Erythroblast (primary cell): ENCODE measurements around the gene LDLRAD4.

Experiments used
- GATA1 ChIP-seq: IDR thresholded peaks from 2 replicates; pipeline ENCODE4 v1.6.1; 2011; ENCODE audit warnings: low read depth, mild to moderate bottlenecking, control low read depth, low read length, moderate library complexity
- POLR2A ChIP-seq: IDR thresholded peaks from 2 replicates; pipeline ENCODE4 v1.6.1; 2011; ENCODE audit warnings: mild to moderate bottlenecking, low read length

DNA sequence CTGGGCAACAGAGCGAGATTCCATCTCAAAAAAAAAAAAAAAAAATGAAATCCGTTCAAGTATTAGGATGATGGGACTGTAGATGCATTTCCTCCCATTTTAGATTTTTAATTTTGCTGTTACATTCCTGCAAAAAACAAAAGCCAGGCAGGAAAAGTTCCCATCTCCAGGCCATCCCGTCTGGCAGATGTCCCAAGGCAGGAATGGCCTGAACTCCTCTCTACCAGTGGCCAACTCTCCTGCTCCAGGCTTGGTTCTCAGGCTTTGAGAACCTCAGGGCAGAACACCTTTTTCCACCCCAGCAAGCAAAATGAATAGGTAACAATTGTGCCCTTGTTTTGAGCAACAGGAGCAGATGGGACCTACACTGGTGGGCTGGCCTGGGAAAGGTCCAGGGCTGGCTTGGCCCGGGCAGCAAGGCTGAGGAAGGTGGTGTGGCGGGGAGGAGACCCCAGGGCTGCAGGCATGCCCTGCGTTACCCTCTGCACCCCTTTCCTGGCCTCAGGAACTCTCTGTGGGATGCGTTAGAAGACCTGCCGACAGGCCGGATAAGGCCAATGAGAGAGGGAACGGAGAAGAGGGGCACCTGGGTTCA, 421.8 kb downstream of the LDLRAD4 start:
- no peak for TF ChIP-seq POLR2A
- no peak for TF ChIP-seq GATA1
